Astrocyte (in vitro differentiated cells and primary cell): ENCODE data around the gene RAB3GAP2.

ENCODE experiments used
- EZH2 ChIP-seq: IDR thresholded peaks from 2 replicates; pipeline ENCODE4 v1.6.1; 2012; ENCODE audit warnings: mild to moderate bottlenecking, low read length, inconsistent platforms; ENCODE audit not compliant: insufficient read depth
- TF ChIP-seq, protein P1 (sequence below): IDR thresholded peaks from 2 replicates; pipeline ENCODE4 v1.5.1; 2011; ENCODE audit warnings: low read depth, mild to moderate bottlenecking, inconsistent platforms, low read length, moderate library complexity; ENCODE audit not compliant: insufficient read depth

DNA sequence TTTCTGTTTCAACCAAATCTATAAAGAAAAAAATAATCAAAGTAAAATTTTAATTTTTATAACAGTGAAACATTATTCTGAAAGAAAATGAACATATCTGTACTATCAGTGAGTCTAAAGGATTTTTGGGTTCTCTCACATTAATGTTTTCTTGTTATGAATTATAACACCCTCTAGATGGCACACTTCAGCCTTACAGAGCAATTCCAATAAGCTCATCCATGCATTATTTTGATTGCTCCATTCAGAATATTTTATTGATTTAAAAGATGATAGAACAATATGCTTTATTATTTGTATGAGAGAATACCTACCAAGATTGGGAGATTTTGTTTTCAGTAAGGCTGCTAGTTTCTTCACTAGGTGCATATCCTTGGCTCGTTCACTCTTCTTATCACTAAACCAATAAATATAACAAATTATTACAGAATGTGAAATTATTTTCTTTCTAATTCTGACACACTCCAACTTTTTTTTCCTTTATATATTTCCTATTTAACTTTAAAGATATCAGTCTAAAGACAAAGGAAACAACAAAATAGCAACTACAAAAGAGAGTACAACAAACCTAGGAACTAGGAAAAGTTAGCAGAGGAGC lies 82.4 kb downstream of the RAB3GAP2 start:
- TF ChIP-seq, protein P1, sequence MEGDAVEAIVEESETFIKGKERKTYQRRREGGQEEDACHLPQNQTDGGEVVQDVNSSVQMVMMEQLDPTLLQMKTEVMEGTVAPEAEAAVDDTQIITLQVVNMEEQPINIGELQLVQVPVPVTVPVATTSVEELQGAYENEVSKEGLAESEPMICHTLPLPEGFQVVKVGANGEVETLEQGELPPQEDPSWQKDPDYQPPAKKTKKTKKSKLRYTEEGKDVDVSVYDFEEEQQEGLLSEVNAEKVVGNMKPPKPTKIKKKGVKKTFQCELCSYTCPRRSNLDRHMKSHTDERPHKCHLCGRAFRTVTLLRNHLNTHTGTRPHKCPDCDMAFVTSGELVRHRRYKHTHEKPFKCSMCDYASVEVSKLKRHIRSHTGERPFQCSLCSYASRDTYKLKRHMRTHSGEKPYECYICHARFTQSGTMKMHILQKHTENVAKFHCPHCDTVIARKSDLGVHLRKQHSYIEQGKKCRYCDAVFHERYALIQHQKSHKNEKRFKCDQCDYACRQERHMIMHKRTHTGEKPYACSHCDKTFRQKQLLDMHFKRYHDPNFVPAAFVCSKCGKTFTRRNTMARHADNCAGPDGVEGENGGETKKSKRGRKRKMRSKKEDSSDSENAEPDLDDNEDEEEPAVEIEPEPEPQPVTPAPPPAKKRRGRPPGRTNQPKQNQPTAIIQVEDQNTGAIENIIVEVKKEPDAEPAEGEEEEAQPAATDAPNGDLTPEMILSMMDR = peak; percentile 41
- no peak for TF ChIP-seq EZH2
